OCI-LY3 (cell line): ENCODE results near the gene HBA1.
"Not testable (repeated sequence)": the region's sequence is repeated elsewhere in the genome, so short reads cannot be mapped to it uniquely, and the experiment has no call there.

Source experiments
- H2AFZ ChIP-seq: fragments of 200-600, 300-600 bp; shearing (Covaris generic); 2 replicates; pipeline ENCODE4 v1.6.0; 2014; ENCODE audit warnings: antibody characterized with exemption, low read depth, low read length
- H3K27ac ChIP-seq: fragments of 200-600, 300-600 bp; sonication (generic); 2 replicates; pipeline ENCODE4 v1.5.1; 2014; ENCODE audit warnings: mild to moderate bottlenecking, low read length, moderate library complexity, mixed read lengths
- H3K27me3 ChIP-seq: fragments of 200-600, 300-600 bp; sonication (generic); 2 replicates; pipeline ENCODE4 v1.6.1; 2014; ENCODE audit warnings: low read depth, low read length, mixed read lengths
- H3K36me3 ChIP-seq: fragments of 200-600, 300-600 bp; sonication (generic); replicated peaks from 2 replicates; pipeline ENCODE3; 2014; ENCODE audit warnings: low read depth, low read length, mixed read lengths
- H3K4me1 ChIP-seq: fragments of 300-600, 200-600 bp; sonication (generic); 2 replicates; pipeline ENCODE4 v1.6.1; 2014; ENCODE audit warnings: low read length, mixed read lengths
- H3K4me2 ChIP-seq: fragments of 200-600, 300-600 bp; sonication (generic); 2 replicates; pipeline ENCODE4 v1.6.1; 2014; ENCODE audit warnings: low read length, mixed read lengths
- H3K4me3 ChIP-seq: fragments of 300-600, 200-600 bp; sonication (generic); 2 replicates; pipeline ENCODE4 v1.5.1; 2014; ENCODE audit warnings: antibody characterized with exemption, mild to moderate bottlenecking, low read length, moderate library complexity
- H3K79me2 ChIP-seq: fragments of 300-600, 200-600 bp; shearing (Covaris generic); 2 replicates; pipeline ENCODE4 v1.6.1; 2014; ENCODE audit warnings: mild to moderate bottlenecking, low read length, mixed read lengths
- H3K9ac ChIP-seq: fragments of 300-600, 200-600 bp; shearing (Covaris generic); 2 replicates; pipeline ENCODE4 v1.6.0; 2014; ENCODE audit warnings: mild to moderate bottlenecking, low read length, moderate library complexity
- H3K9me3 ChIP-seq: fragments of 200-600, 300-600 bp; shearing (Covaris generic); 2 replicates; pipeline ENCODE4 v1.6.1; 2014; ENCODE audit warnings: low read length, mixed read lengths; ENCODE audit not compliant: insufficient read depth
- H4K20me1 ChIP-seq: fragments of 200-600, 300-600 bp; sonication (generic); 2 replicates; pipeline ENCODE4 v1.6.1; 2016; ENCODE audit warnings: low read length, mixed read lengths; ENCODE audit not compliant: insufficient read depth
- CTCF ChIP-seq: fragments of 200-600, 300-600 bp; sonication (generic); IDR thresholded peaks from 2 replicates; pipeline ENCODE4 v1.5.1; 2014; ENCODE audit warnings: antibody characterized with exemption, low read length, low read depth
- EZH2phosphoT487 ChIP-seq: fragments of 200-600 bp; shearing (Covaris generic); IDR thresholded peaks from 2 replicates; pipeline ENCODE4 v1.6.1; 2018; ENCODE audit warnings: antibody characterized with exemption, mixed run types, low read depth

HBA1 gene

GRCh38 chr16:200388-200787 lies 23.9 kb downstream of the HBA1 start:
- no peak overlapping the region for H3K4me2 ChIP-seq
- H2AFZ ChIP-seq: no peak overlapping the region
- no peaks in the 10 kb centered on the region for H3K27me3 ChIP-seq
- TF ChIP-seq EZH2phosphoT487 (no peak), CTCF (no peak)
- H3K9ac ChIP-seq: no peak overlapping the region
- no peaks in the 10 kb centered on the region for H3K9me3 ChIP-seq
- H3K36me3 ChIP-seq: peaks cover 40% of the 10 kb centered on the region
- H4K20me1 ChIP-seq: no peaks in the 10 kb centered on the region
- H3K4me3 ChIP-seq: no peak overlapping the region
- no peak overlapping the region for H3K27ac ChIP-seq
- peaks cover 4% of the 10 kb centered on the region for H3K79me2 ChIP-seq
- no peaks in the 10 kb centered on the region for H3K4me1 ChIP-seq

- no peak overlapping the region for H3K4me3 ChIP-seq
- no peaks in the 10 kb centered on the region for H3K4me1 ChIP-seq
- H3K9me3 ChIP-seq: no peaks in the 10 kb centered on the region
- H2AFZ ChIP-seq: no peak overlapping the region
- H3K27ac ChIP-seq: no peak overlapping the region
- peaks cover 5% of the 10 kb centered on the region for H3K79me2 ChIP-seq
- no peak overlapping the region for H3K9ac ChIP-seq
- H3K27me3 ChIP-seq: no peaks in the 10 kb centered on the region
- H3K4me2 ChIP-seq: no peak overlapping the region
- H4K20me1 ChIP-seq: no peaks in the 10 kb centered on the region
- TF ChIP-seq EZH2phosphoT487 (no peak), CTCF (no peak)
- H3K36me3 ChIP-seq: peaks cover 47% of the 10 kb centered on the region
These were observed 26.8 kb downstream of the HBA1 start for GRCh38 chr16:203246-203645.

- H3K4me2 ChIP-seq, H3K9ac ChIP-seq, H3K27me3 ChIP-seq, H2AFZ ChIP-seq, H3K4me1 ChIP-seq, H4K20me1 ChIP-seq, H3K27ac ChIP-seq, H3K9me3 ChIP-seq, H3K4me3 ChIP-seq: not testable (repeated sequence)
- Histone ChIP-seq H3K79me2 (peaks cover 12% of the 10 kb centered on the region), H3K36me3 (peaks cover 45% of the 10 kb centered on the region)
These were observed 27.6 kb downstream of the HBA1 start for GRCh38 chr16:204046-204445.

- not testable (repeated sequence) for H3K9me3 ChIP-seq, H3K9ac ChIP-seq, H3K4me3 ChIP-seq, H3K27ac ChIP-seq, H3K4me2 ChIP-seq, H4K20me1 ChIP-seq, H3K27me3 ChIP-seq, H2AFZ ChIP-seq, H3K4me1 ChIP-seq
- H3K79me2 ChIP-seq: peaks cover 57% of the 10 kb centered on the region
- peaks cover 52% of the 10 kb centered on the region for H3K36me3 ChIP-seq
These were observed 32.9 kb downstream of the HBA1 start for GRCh38 chr16:209359-209758.

GRCh38 chr16:211631-212180 lies 35.2 kb downstream of the HBA1 start:
- H3K4me2 ChIP-seq, H2AFZ ChIP-seq, H3K9ac ChIP-seq, H4K20me1 ChIP-seq, H3K4me3 ChIP-seq, H3K27me3 ChIP-seq, H3K9me3 ChIP-seq, H3K4me1 ChIP-seq, H3K27ac ChIP-seq: not testable (repeated sequence)
- peaks cover 44% of the 10 kb centered on the region for H3K36me3 ChIP-seq
- peaks cover 79% of the 10 kb centered on the region for H3K79me2 ChIP-seq
